PC-9 (cell line): ENCODE data around the gene LAMB4. TPM values are rescaled to one million over a fixed set of nuclear protein-coding genes. Genes with fewer than 3 reads are reported as not detected.

Experiments
- BruUV-seq: library from RNA; stranded (reverse); fragments of 400-500 nt; replicated peaks from 2 replicates; lab custom pipeline; 2021; lab: Mats Ljungman, UMichigan
- CTCF ChIA-PET: fragments of 300-600 bp; sonication (Branson Sonifier 250); formaldehyde crosslinking; loops from one replicate; lab custom pipeline; 2022; ENCODE audit warnings: antibody characterized with exemption; lab: Charles Lee
- POLR2A ChIA-PET: fragments of 300-600 bp; sonication (Branson Sonifier 250); formaldehyde crosslinking; loops from one replicate; lab custom pipeline; 2022; ENCODE audit warnings: antibody characterized with exemption; ENCODE audit not compliant: unreplicated experiment; lab: Charles Lee
- DNase-seq, 2 experiments: peaks; one replicate each; pipeline versions ENCODE4 v3.0.0 to v3.0.0-alpha.2; 2015 to 2022; ENCODE audit warnings: mixed read lengths in 1 of 2
- H2AFZ ChIP-seq: fragments of 200-600 bp; sonication (generic); 2 replicates; pipeline ENCODE4 v1.8.1; 2017; ENCODE audit warnings: antibody characterized with exemption
- H3F3A ChIP-seq: fragments of 200-600 bp; sonication (generic); 2 replicates; pipeline ENCODE4 v1.8.1; 2017; ENCODE audit warnings: antibody characterized with exemption, mild to moderate bottlenecking, low read depth; ENCODE audit not compliant: insufficient read depth
- H3K27ac ChIP-seq: fragments of 200-600 bp; sonication (generic); 2 replicates; pipeline ENCODE4 v1.6.1; 2016; ENCODE audit warnings: mixed run types
- H3K27me3 ChIP-seq: fragments of 200-600 bp; sonication (generic); 2 replicates; pipeline ENCODE4 v1.6.1; 2016; ENCODE audit warnings: low read depth, mixed run types; ENCODE audit not compliant: insufficient read depth
- H3K36me3 ChIP-seq: fragments of 200-600 bp; sonication (generic); 2 replicates; pipeline ENCODE4 v1.6.1; 2016; ENCODE audit warnings: low read depth, mixed run types
- H3K4me1 ChIP-seq: fragments of 200-600 bp; sonication (generic); replicated peaks from 2 replicates; pipeline ENCODE4 v1.6.1; 2016; ENCODE audit warnings: mixed run types; ENCODE audit not compliant: insufficient read depth
- H3K4me2 ChIP-seq: fragments of 200-600 bp; sonication (generic); 2 replicates; pipeline ENCODE4 v1.6.1; 2017; ENCODE audit warnings: mixed run types
- H3K4me3 ChIP-seq: fragments of 200-600 bp; sonication (generic); 2 replicates; pipeline ENCODE4 v1.6.1; 2016; ENCODE audit warnings: mixed run types
- H3K79me2 ChIP-seq: fragments of 200-600 bp; sonication (generic); 2 replicates; pipeline ENCODE4 v1.6.1; 2017; ENCODE audit warnings: low read depth, mixed run types
- H3K9me2 ChIP-seq: fragments of 200-600 bp; sonication (generic); 2 replicates; pipeline ENCODE4 v1.8.1; 2017; ENCODE audit warnings: mild to moderate bottlenecking; ENCODE audit not compliant: insufficient read depth
- H3K9me3 ChIP-seq: fragments of 200-600 bp; sonication (generic); 2 replicates; pipeline ENCODE4 v1.8.1; 2016; ENCODE audit warnings: low read depth; ENCODE audit not compliant: insufficient read depth
- H4K20me1 ChIP-seq: fragments of 200-600 bp; sonication (generic); 2 replicates; pipeline ENCODE4 v1.8.1; 2017; ENCODE audit not compliant: insufficient read depth
- CTCF ChIP-seq: fragments of 200-600 bp; sonication (generic); conservative IDR thresholded peaks from 2 replicates; pipeline ENCODE4 v1.6.1; 2017; ENCODE audit warnings: mixed run types, antibody characterized with exemption, mild to moderate bottlenecking, moderate library complexity
- EZH2 ChIP-seq: fragments of 200-600 bp; sonication (generic); IDR thresholded peaks from 2 replicates; pipeline ENCODE4 v1.8.0; 2017; ENCODE audit warnings: antibody characterized with exemption, low read depth
- intact Hi-C: fragments of 100-400 bp; cut with micrococcal nuclease; formaldehyde crosslinking; loops from one replicate; pipeline ENCODE4 v1.10.0; 2022; ENCODE audit not compliant: unreplicated experiment
- total RNA-seq: library from RNA; stranded (reverse); gene quantifications from 2 replicates; pipeline ENCODE4 v1.2.3, GENCODE V29; 2021

Gene LAMB4
- total RNA-seq, 1 experiment from 2014 or later: 0.83 TPM

GRCh38 chr7:107976620-107977019 is 153.5 kb downstream of the LAMB4 start:
- Histone ChIP-seq H3K9me3 (no peaks in the 10 kb centered on the region), H3K4me3 (no peak overlapping the region), H3K27me3 (no peaks in the 10 kb centered on the region), H3K4me2 (no peak overlapping the region), H3F3A (no peaks in the 10 kb centered on the region), H2AFZ (no peak overlapping the region), H3K4me1 (no peaks in the 10 kb centered on the region), H3K27ac (no peak overlapping the region), H3K9me2 (no peaks in the 10 kb centered on the region), H3K36me3 (peaks cover 51% of the 10 kb centered on the region), H4K20me1 (no peaks in the 10 kb centered on the region), H3K79me2 (no peaks in the 10 kb centered on the region)
- CTCF ChIA-PET: no interaction called here
- TF ChIP-seq CTCF: no peak
- no peak for TF ChIP-seq EZH2
- BruUV-seq: no TSS peak
- intact Hi-C loops: loop anchor here (1.0 to 5.0 kb wide), 2 partner anchors 31 to 49 kb away; no protein-coding TSS in a partner anchor
- DNase-seq: no peak
- POLR2A ChIA-PET: no interaction called here

- Histone ChIP-seq H3F3A (no peaks in the 10 kb centered on the region), H3K79me2 (no peaks in the 10 kb centered on the region), H3K4me3 (no peak overlapping the region), H2AFZ (no peak overlapping the region), H4K20me1 (no peaks in the 10 kb centered on the region), H3K4me1 (no peaks in the 10 kb centered on the region), H3K4me2 (no peak overlapping the region), H3K27ac (no peak overlapping the region), H3K36me3 (peaks cover 59% of the 10 kb centered on the region), H3K27me3 (no peaks in the 10 kb centered on the region), H3K9me3 (no peaks in the 10 kb centered on the region), H3K9me2 (no peaks in the 10 kb centered on the region)
- intact Hi-C loops: loop anchor here (5.0 kb wide), 1 partner anchor 48 kb away; no protein-coding TSS in a partner anchor
- no peak for TF ChIP-seq CTCF
- TF ChIP-seq EZH2: no peak
- DNase-seq: no peak
- no TSS peak for BruUV-seq
- POLR2A ChIA-PET: interaction anchor here (0.6 kb wide), 2 partner anchors 27 to 232 kb away, joined by 4 read pairs; no protein-coding TSS in a partner anchor
- CTCF ChIA-PET: no interaction called here
Observed at GRCh38 chr7:107975394-107976013, 154.7 kb downstream of the LAMB4 start.

GRCh38 chr7:107973861-107974260 is 156.3 kb downstream of the LAMB4 start:
- no TSS peak for BruUV-seq
- Histone ChIP-seq H3K36me3 (peaks cover 64% of the 10 kb centered on the region), H3F3A (no peaks in the 10 kb centered on the region), H3K4me1 (no peaks in the 10 kb centered on the region), H4K20me1 (no peaks in the 10 kb centered on the region), H3K79me2 (no peaks in the 10 kb centered on the region), H3K4me3 (no peak overlapping the region), H3K27me3 (no peaks in the 10 kb centered on the region), H3K27ac (no peak overlapping the region), H3K9me3 (no peaks in the 10 kb centered on the region; the same call in 1 of the 2 replicates), H2AFZ (no peak overlapping the region), H3K4me2 (no peak overlapping the region), H3K9me2 (no peaks in the 10 kb centered on the region)
- CTCF ChIA-PET: interaction anchor here (0.7 kb wide), 1 partner anchor 15 kb away, joined by 4 read pairs; no protein-coding TSS in a partner anchor
- DNase-seq: no peak
- POLR2A ChIA-PET: no interaction called here
- intact Hi-C loops: no loop called here
- TF ChIP-seq EZH2 (no peak), CTCF (no peak)

Other genes starting within 250 kb of the LAMB4 start
- gene DLD, start 239.2 kb downstream of the LAMB4 start, total RNA-seq: 109 and 157 TPM in 2 replicates
- 236 and 242 TPM in 2 replicates for gene LAMB1, start 127.2 kb downstream of the LAMB4 start, total RNA-seq